HFF-Myc (cell line): ENCODE data around the gene TRIM3.

Experiments used
- DNase-seq: peaks from one replicate; pipeline ENCODE4 v3.0.0-alpha.2; 2011; ENCODE audit warnings: low read depth; ENCODE audit errors: extremely low read depth
- H3K4me3 ChIP-seq: replicated peaks from 2 replicates; pipeline ENCODE4 v1.5.1; 2011; ENCODE audit warnings: low read depth, mild to moderate bottlenecking, control low read depth, low read length
- TF ChIP-seq, protein P1 (sequence below): IDR thresholded peaks from 2 replicates; pipeline ENCODE4 v1.5.1; 2012; ENCODE audit warnings: mild to moderate bottlenecking, low read depth, low read length, control low read depth; ENCODE audit errors: missing control alignments

The TRIM3 gene

DNA sequence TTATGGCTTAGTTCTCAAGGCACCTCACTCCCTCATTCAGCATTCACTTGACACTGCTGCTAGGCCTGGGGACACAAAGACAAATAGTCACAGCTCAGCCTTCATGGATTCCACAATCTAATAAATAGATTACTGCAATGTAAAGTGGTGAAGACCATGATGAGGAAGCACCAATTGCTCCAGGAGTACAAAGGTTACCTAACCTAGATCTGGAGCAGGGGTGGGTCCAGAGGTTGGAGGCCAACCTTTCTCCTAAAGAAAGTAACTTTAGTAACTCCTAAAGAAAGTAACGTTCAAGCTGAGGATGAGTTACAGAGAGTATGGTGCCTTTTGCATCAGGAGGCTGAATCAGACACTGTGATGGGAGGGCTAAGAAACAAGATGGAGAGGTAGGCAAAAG, 4.1 kb downstream of the TRIM3 start:
- H3K4me3 ChIP-seq, result no peak overlapping the region
- TF ChIP-seq, protein P1, sequence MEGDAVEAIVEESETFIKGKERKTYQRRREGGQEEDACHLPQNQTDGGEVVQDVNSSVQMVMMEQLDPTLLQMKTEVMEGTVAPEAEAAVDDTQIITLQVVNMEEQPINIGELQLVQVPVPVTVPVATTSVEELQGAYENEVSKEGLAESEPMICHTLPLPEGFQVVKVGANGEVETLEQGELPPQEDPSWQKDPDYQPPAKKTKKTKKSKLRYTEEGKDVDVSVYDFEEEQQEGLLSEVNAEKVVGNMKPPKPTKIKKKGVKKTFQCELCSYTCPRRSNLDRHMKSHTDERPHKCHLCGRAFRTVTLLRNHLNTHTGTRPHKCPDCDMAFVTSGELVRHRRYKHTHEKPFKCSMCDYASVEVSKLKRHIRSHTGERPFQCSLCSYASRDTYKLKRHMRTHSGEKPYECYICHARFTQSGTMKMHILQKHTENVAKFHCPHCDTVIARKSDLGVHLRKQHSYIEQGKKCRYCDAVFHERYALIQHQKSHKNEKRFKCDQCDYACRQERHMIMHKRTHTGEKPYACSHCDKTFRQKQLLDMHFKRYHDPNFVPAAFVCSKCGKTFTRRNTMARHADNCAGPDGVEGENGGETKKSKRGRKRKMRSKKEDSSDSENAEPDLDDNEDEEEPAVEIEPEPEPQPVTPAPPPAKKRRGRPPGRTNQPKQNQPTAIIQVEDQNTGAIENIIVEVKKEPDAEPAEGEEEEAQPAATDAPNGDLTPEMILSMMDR, result no peak
- no peak for DNase-seq

DNA sequence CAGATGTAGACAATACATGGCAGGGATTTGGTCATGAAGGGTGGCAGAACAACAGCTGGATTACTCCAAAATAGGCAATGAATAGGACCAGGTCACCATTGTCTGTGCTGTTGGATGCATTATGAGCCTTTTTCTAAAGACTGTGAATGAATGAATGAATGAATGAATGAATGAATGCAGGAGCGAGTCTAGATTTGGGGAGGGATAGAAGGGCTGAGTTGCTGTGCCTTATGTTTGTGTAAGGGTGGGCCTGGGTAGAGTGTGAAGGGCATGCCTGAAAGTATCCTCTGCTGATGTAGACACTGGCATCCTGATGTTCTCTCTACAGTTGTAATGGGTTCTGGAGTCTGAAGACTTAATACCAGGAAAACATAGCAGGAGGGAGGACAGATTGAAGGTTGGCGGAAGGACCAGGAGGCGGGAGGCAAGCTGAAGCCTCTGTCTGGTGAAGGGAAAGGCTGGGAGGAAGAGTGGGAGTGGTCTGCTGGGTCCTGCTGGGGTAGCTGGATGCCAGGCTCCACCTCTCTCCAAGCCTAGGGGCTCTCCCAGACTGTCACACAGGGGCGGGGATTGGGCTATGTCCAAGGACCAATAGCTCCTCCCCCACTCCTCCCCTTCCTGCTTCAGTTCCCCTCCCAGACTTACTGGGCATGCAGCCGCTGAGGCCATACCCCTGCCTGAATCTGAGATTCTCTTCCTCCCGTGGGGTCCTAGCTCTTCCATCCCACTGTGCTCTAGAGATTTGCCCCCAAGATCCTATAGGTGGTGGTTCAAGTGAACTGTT, 4.8 kb downstream of the TRIM3 start:
- DNase-seq, result peak; percentile 59
- no peak overlapping the region for H3K4me3 ChIP-seq
- TF ChIP-seq, protein P1, result no peak

DNA sequence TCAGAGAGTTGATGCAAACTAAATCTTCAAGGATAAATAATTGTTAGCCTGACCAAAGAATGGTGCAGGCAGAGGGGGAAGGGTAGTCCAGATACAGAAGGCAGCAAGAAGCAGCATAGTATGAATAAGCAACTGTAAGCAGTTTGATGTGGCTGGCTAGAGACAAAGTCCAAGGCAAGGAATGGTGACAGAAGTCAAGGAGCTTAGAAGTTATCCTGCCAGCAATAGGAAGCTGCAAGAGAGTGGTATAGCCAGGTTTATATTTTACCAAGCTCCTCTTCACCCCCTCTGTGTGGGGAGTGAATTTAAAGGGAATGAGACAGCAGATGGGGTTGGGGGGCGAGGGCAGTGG, 14.7 kb downstream of the TRIM3 start:
- DNase-seq, result no peak
- H3K4me3 ChIP-seq, result no peak overlapping the region
- TF ChIP-seq, protein P1, result no peak

DNA sequence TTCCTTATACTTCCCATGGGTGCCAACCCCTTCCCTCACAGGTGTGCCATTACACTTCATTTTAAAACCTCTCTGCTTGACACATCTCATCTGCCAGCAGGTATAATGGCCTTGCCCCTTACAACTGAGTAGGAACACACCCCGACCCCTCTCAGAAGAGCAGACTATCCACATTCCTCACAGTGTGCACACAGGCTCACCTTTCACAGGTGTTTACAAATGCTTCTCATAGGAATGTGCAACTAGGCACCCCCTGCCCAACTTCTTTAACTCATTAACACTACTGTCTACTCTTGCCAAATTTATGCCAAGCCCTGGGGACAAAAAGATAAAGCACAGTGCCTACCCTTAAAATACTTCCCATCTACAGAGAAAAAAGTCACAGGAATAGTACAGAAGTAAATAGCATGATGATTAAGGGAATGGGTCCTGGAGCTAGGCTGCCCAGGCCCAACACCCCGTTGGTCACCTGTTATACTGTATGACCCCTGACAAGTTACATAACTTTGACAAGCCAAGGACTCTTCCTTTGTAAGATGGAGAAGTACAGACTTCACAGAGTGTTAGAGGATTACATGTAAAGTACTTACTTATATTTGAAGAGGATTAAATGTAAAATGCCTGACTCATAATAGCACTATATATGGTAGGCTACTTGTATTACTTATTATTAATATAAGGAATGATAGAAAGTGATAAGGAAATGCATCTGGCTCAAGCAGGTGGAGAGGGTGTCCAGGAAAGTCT, 15.2 kb downstream of the TRIM3 start:
- no peak overlapping the region for H3K4me3 ChIP-seq
- DNase-seq, result no peak
- TF ChIP-seq, protein P1, result no peak

DNA sequence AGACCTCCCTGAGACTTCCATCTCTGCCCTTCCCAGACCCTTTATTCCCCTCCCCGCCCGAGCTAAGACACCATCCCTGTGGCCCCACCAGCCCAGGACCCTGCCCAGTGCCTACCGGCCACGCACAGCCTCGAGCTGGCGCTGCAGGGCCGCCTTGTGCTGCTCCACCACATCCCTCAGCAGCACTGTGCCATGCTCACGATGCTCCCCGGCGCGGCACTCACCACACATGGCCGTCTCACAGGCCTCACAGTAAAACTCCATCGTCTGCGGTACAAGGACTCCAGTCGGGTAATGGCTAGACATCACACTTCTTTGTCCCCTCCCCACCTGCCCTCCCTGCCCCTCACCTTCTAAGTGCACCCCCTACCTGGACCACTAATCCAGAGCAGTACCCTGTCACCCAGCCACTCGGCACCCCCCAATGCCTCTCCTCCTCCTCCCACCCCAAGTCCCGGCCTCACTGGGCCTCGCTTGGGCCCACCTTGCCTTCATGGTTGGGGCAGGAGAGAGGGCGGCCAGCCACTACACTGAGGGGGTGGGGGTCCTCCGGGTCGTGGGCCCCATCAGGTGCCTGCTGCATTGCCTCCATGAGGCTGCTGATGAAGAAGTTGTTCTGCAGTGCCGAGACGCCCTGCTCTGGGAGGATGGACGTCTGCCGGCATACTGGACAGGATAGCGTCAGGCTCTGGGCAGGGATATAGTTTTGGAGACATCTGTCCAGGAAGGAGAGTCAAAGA, 16.0 kb downstream of the TRIM3 start:
- H3K4me3 ChIP-seq, result no peak overlapping the region
- TF ChIP-seq, protein P1, result no peak
- no peak for DNase-seq

DNA sequence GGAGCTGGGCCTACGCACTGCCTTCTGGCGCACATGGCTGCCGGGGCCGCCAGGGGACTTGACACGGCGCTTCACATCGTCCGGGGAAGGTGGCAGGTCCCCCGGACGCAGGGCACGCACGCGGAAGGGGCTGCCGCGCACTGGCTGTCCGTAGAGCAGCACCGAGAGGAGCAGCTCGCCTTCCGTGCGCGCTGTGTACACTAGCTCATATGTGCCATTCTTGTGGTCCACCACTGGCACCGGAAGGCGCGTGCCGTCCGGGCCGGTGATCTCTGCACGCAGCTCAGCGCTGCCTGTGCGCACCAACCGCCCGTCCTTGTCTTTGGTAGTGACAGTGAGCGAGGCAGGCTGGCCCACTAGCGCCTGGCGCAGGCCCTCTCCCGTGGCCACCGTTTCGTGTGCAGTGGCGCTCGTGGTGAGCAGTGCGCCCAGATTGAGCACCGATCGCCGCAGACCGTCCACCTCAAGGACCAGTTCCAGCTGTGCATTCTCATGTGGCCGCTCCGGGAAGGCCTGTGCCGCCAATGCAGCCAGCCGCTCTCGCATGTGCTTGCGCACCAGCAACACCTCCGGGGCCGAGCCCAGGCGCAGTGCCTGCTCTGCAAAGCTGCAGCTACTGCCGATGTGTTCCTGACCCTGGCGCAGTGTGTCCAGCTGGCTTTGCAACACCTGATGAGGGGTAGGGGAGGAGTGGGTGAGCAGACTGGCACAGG, 17.2 kb downstream of the TRIM3 start:
- no peak overlapping the region for H3K4me3 ChIP-seq
- no peak for DNase-seq
- TF ChIP-seq, protein P1, result no peak
